ENCODE data around the gene OR56A4. TPM values are rescaled to one million over a fixed set of nuclear protein-coding genes. Genes with fewer than 3 reads are reported as not detected.

The OR56A4 gene, protein sequence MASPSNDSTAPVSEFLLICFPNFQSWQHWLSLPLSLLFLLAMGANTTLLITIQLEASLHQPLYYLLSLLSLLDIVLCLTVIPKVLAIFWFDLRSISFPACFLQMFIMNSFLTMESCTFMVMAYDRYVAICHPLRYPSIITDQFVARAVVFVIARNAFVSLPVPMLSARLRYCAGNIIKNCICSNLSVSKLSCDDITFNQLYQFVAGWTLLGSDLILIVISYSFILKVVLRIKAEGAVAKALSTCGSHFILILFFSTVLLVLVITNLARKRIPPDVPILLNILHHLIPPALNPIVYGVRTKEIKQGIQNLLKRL
- not detected for total RNA-seq
- long read RNA-seq: 0 reads

DNA sequence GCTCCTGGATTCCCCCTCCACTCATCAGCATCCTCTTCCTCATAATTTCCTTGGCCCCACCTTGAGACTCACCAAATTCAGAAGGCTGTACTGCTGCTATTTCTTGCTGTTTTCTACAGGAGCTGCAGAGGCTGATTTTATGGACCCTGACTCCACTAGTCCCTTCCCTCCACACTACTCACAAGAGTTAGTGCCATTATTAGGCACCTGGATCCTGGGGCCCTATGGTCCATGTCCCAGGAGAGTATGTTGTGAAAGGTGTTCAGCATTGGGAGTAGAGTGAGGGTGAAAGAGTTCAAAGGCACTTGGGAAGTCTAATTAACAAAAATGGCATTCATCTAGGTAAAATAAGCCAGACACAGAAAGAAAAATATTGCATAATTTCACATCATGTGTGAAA, at the start of gene OR56A4:
OR56A4 (minus strand) TSS at position 101 of the 400 bp plus-strand sequence. CDS start 3,954 bp downstream, outside the sequence.
- DNase-seq (no peak), ATAC-seq (no peak)
- intact Hi-C loops (cut with DNase I): no loop called here

DNA sequence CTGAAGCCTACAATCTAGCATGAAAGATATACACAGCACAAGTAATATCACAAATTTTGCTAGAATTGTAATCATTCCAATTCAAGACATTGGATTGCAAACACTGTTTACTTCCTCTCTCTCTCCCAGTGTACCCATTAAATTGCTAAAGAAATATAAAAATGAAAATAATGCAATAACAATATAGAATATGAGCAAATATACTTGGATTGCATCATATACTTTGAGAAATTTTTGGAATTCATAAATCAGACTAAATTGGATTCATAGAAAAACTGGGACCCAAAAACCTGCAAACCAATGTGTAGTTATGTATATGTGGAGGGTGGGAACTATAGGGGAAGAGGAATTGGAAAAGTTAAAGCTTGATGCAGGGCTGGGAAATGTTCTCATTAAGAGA, 48.8 kb upstream of the OR56A4 start:
- no peak for ATAC-seq
- DNase-seq: no peak
- intact Hi-C loops (cut with DNase I): no loop called here

DNA sequence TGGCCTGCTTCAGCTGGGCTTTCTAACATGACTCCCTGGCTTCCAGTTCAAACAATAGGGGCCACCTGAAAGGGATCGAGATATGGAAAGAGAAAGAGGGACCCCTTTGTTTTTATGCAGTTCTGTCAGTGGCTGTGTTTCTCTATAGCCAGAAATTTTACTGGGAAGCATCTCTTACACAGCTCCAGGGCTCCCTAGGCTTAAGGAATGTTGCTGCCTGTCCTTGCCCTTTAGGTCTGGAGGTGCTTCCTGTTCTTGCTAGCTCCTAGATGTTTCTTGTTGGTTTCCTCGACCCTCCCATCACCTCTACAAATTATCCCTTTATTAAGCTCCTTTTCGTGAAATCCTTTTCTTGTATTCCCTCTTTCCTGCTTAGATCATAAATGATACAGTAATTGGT, 45.6 kb upstream of the OR56A4 start:
- intact Hi-C loops (cut with DNase I): no loop called here
- ATAC-seq (no peak), DNase-seq (no peak)

DNA sequence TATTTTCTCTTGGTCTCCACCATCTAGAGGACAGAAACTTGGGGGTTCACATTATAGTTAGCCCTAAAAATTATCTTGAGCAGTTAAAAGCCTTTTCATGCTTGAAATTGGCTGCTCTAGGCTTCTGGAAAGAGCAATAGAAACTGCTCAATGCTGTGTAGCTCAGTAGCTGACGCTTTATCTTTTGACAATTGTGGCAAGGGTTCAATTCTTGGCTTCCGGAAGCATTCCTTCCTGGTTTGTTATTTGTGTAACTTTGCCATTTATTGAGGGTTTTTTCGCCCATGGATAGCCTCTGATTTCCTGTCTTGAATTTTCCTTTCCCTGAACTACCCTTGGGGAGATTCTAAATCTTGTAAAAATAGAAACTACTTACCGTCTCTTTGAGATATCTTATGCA, 34.1 kb upstream of the OR56A4 start:
- DNase-seq (no peak), ATAC-seq (no peak)
- intact Hi-C loops (cut with DNase I): no loop called here

DNA sequence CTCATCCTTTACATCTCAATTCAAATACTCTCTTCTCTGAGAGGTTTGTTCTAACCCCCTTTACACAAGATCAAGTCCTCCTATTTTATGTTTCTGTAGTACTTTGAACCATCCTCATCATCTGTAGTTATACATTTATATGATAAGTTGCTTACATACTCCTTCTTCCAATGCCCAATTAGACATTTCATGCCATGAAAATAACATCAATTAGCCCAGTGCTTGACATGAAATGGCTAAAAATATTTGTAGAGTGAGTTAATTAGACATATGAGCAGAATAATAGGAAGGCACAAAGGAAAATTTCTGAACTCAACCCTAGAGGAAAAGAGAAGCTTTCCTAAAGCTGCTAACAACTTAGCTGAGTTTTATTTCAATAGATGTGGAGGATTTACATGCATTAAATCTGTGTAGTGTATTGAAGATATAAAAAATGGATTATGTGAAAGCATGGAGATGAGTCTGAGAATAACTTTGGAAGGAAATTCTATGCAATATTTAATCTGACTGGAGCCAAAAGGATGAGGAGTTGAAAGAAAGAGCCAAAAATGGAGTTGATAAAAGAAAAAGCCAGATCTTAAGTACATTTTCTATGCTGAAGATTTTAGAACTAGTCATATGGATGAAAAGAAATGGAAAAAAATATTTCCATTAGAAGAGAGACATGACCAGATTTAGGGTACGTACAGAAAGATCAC, 24.1 kb upstream of the OR56A4 start, which contains the start of gene OR56A1:
OR56A1 (minus strand) TSS at position 51 of the 698 bp plus-strand sequence. CDS start 3,066 bp downstream, outside the sequence.
- no peak for ATAC-seq
- DNase-seq: no peak

DNA sequence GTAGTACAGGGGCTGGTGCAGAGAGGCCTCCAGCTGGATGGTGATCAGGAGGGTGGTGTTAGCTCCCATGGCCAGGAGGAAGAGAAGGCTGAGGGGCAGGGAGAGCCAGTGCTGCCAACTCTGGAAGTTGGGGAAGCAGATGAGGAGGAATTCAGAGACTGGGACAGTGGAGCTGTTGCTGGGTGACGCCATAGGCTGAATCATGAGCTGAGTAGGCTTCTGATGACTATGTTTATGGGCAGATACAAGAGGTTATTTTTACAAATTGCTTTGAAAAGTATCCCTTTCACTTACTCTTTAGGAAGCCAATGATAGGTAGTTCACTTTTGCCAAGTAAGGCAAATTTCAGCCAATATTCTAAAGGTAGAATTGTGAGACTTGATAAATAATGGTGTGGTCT, 20.8 kb upstream of the OR56A4 start:
- ATAC-seq (no peak), DNase-seq (no peak)
- intact Hi-C loops (cut with DNase I): loop anchor here in 1 of 2 donors (10.0 kb wide), 2 partner anchors 267 to 327 kb away; no protein-coding TSS in a partner anchor

More for the DNA sequence above, 24.1 kb upstream of the OR56A4 start, which contains the start of gene OR56A1:
- intact Hi-C loops (cut with DNase I): no loop called here

DNA sequence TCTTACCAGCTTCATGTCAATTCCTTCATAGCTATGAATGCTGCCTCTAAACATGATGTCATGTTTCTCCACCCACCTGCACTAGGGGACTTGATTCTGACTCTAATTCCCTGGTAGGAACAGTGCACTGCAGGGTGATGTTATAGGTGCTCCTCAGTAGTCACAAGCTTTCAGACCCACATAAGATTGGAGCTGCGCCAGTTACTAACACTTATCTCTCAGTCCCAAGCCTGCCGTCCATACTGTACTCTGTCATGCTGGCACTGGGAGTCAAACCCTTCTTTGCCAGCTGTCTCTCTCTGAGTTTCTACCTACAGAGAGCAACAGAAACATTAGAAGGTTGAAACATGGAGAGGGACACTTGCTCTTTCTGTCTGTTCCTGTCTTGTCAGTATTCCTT, 18.3 kb upstream of the OR56A4 start:
- DNase-seq (no peak), ATAC-seq (no peak)
- intact Hi-C loops (cut with DNase I): loop anchor here in 1 of 2 donors (10.0 kb wide), 2 partner anchors 270 to 330 kb away; no protein-coding TSS in a partner anchor

DNA sequence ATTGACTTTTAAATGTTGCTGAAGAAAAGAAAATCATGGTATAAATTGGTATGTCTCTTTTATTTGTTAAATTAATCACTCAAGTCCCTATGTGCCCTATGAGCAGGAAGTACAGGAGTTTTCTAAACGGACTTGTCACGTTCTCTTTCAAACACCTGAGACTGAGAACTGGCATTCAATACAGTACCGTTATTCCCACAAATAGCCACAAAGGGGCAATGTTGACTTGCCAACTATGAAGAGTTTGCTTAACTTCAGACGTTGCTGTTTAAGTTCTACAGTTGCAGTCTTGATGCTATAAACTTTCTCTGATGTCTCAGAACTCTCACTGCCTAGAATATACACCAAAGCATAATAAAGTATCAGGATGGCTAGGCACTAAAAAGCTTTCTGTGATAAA, 16.2 kb upstream of the OR56A4 start:
- no peak for DNase-seq
- peak; percentile 74 to 76 for ATAC-seq
- intact Hi-C loops (cut with DNase I): loop anchor here (2.0 to 10.0 kb wide), 4 partner anchors 272 to 332 kb away; no protein-coding TSS in a partner anchor

DNA sequence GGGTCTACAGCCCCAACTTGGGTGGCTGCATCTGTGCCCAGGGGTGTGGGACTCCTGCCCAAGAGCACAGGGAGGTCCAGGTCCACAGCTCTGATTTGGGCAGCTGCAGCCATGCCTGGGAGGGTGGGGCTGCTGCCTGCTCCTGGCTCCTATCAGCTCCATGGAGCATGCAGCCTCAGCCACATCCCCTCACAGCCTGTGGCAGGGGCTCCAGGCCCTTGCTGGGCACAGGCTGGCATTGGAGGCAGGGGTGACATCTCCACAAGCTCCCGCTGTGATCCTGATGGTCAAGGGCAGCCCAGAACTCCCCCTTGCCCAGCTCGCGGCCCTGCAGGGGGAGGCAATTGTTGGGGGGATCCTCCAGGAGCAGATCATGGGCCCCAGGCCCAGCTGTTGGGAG, 6.3 kb upstream of the OR56A4 start:
- ATAC-seq (no peak), DNase-seq (no peak)
- intact Hi-C loops (cut with DNase I): no loop called here

DNA sequence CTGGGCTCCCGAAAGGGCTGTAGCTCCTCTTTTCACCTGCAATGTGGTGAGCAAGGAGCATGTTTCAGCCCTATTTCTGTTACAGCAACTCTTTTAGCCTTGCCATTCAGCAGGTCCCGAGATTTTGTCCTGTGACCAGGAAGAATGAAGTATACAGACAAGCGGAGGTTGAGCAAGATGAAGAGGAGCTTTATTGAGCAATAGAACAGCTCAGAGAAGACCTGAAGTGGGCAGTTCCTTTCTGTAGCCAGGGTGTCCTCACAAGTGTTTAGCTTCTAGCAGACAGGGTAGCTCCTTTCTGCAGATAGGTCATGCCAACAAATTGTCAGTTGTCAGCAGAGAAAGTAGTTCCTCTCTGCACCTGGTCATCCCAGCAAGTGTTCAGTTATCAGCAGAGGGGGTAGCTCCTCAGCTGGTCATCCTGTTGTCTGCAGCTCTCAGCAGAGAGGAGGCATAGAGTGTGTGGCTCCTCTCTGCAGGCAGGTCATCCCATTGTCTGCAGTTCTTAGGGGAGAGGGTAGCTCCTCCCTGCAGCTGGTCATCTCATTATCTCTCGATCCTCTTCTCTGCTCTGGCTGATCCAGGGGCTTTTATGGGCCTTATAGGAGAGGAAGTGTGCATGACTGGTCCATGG, 5.4 kb upstream of the OR56A4 start:
- ATAC-seq (no peak), DNase-seq (no peak)
- intact Hi-C loops (cut with DNase I): no loop called here

DNA sequence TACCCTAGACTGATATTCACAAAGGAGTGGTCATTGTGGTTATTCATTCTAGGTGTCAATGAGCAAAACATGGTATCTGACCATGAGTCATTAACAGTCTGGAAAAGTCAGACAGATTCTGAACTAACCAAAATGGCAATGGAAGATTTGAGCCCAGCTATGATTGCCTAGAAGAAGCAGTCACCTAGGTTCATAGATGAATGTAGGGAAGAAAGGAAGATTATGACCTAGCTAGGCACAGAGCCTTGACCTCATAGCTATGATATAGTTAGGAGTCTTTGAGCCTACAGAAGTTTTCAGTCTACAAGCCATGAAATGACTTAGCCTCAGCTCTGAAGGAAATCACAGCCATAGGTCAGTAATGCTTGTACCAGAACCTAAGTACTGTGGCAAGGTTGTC, 351 bp downstream of the OR56A4 start:
- intact Hi-C loops (cut with DNase I): no loop called here
- DNase-seq (no peak), ATAC-seq (no peak)

DNA sequence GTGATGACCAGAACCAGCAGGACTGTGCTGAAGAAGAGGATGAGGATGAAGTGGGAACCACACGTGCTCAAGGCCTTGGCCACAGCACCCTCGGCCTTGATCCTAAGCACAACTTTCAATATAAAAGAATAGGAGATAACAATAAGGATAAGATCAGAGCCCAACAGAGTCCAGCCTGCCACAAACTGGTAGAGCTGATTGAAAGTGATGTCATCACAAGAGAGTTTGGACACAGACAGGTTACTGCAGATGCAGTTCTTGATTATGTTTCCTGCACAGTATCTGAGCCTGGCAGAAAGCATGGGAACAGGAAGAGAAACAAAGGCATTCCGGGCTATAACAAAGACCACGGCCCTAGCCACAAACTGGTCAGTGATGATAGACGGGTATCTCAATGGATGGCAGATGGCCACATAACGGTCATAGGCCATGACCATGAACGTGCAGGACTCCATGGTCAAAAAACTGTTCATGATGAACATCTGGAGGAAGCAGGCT, 4.5 kb downstream of the OR56A4 start:
- ATAC-seq (no peak), DNase-seq (no peak)
- intact Hi-C loops (cut with DNase I): no loop called here

DNA sequence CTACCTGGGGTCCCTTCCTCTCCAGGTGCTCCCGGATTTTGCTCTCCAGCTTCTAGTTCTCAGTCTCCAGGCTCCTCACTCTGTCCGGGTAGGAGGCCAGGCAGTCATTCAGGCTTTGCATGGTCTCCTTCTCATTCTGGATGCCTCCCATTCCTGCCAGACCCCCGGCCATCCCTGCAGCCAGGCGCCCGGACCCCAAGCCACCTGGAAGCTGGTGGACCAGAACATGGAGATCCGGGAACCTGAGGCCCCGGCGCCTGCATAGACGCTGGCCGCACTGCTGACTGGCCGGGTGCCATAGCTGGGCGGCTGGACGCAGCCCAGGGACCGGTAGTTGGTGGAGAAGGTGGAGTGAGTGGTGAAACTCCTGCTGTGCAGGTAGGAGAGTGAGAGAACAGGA, 12.0 kb downstream of the OR56A4 start:
- ATAC-seq (no peak), DNase-seq (no peak)
- intact Hi-C loops (cut with DNase I): no loop called here

DNA sequence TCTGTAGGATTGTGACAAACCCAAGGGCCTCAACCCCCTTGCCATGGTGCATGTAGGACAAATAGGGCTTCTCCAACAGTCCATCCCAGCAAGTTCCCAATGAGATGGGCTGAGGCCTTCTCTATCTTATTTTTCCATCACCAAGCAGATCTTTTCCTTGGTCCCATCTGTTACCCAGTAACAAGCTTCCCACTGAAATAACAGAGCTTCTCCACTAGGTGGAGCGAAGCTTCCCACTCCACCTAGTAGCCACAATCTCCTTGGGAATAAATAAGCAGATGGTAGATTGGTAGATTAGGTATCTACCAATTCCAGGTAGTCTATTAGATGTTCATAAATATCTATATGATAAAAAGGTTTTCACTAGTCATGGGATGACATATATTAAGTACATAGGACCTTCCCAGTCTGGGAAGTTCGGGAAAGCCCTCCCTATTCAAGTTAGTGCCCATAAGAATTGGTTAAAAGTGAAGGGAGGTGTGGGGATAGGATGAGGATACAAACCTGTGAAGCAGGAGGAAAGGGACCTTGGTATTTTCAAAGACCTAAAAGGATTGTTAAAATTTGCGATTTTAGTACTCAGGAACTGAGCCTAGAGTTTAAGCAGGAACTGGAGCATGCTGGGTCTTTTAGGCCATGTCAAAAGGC, 14.0 kb downstream of the OR56A4 start:
- no peak for DNase-seq
- intact Hi-C loops (cut with DNase I): no loop called here

DNA sequence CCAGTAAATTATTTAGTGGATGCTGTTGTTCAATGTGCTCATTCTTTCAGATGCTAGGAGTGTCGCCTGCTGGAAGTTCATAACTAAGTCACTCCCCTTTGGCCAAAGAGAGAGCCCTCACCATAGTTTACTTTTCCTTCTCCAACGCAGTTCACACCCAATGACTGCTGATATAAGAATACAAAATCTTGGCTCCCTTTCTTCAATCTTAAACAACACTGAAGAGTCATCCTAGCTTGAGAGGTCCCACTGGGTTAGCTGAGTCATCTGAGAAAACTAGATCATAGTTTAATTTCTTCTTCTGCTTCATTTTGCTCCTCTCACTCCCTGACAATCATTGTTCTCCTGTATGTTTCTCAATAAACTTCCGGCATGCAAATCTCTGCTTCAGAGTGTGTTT, 14.6 kb downstream of the OR56A4 start:
- intact Hi-C loops (cut with DNase I): no loop called here
- ATAC-seq: no peak
- DNase-seq: no peak

More for the DNA sequence above, 14.0 kb downstream of the OR56A4 start:
- ATAC-seq: no peak

DNA sequence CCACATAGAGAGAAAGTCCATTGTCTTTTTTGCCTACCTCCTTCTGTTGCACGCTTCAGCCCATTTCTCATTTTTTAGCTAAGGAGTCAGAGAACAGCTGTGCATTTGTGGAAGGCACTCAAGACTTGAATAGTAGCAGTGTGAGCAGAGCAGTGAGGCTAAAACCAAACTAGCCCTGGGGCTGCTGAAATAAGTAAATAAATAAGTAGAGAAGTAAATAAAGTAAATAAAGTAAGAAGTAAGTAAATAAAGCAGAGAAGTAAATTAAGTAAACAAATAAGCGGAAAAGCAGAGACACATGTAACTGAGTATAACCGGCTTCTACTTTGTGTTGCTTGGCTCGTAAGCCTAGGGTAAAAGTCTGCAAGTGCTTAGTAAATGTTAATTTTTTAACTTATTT, 17.5 kb downstream of the OR56A4 start:
- ATAC-seq (no peak), DNase-seq (no peak)
- intact Hi-C loops (cut with DNase I): no loop called here

DNA sequence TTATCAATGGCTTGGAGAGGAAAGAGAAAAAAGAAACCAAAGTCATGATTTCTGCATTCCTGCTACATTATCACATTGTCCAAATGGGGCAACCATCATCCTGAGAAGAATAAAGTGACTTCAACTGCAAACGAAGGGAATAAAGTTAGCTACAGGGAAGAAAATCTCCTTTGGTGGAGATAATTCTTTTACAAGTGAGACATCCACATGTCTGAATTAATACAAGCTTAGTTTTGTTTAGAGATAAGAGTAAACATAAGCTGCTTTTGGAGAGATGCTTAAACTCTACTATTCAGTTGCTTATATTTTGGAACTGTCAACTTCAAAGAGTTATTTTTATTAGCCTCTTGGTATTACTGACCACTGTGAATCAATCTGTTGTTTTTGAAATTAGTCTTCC, 19.9 kb downstream of the OR56A4 start, which contains the start of gene OR52L1:
OR52L1 (minus strand) TSS at position 101 of the 400 bp plus-strand sequence; CDS start at position 46, 55 bp downstream.
- ATAC-seq: no peak
- intact Hi-C loops (cut with DNase I): no loop called here
- no peak for DNase-seq

DNA sequence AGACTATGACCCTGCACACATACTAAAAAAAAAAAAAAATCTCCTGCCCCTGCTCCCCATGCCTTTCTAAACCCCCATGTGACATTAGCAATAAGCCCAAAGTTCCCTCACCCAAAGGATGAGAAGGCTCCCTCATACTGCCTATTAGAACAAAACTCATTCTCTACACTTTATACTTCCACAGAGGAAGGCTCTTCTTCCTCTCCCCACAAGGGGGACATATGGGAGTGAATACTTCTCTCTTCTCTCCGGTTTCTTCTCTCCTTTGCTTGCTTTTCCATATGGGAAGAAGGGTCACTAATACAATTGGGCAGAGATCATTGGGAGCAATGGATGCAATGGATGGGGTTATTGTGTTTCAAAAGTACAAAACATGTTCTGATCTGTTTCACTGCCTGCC, 23.3 kb downstream of the OR56A4 start:
- ATAC-seq: no peak
- intact Hi-C loops (cut with DNase I): no loop called here
- no peak for DNase-seq

DNA sequence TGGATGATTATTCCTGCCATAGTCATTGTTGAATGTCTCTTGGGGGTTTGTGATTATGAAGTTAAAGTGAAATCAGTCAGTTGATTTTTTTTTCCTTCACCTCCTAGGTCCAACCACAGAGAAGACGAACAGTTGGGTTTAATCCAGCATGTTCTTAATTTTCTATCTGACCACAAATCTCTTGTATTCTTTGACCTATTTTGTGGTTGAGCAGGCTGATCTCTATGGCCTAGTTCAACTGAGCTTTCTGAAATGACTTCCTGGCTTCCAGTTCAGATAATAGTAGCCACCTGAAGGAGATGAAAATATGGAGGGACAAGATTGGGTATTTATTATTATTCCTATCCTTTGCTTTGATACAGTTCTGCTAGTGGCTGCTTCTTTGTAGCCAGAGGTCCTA, 33.2 kb downstream of the OR56A4 start:
- DNase-seq (no peak), ATAC-seq (no peak)
- intact Hi-C loops (cut with DNase I): no loop called here

All from left cardiac atrium (tissue), 4 donors.